Measurements from ENCODE around the gene TATDN2.
A peak's percentile ranks its signal among the peaks of the same experiment; 100 is the strongest.
"Not testable (repeated sequence)": the region's sequence is repeated elsewhere in the genome, so short reads cannot be mapped to it uniquely, and the experiment has no call there.

The TATDN2 gene

GRCh38 chr3:10235551-10235950 lies 12.7 kb upstream of the TATDN2 start:
- no peak for DNase-seq

GRCh38 chr3:10238345-10239183 lies 9.7 kb upstream of the TATDN2 start:
- no peak for DNase-seq

- DNase-seq = no peak
Measured at GRCh38 chr3:10240799-10241198, 7.5 kb upstream of the TATDN2 start.

GRCh38 chr3:10242182-10243065 lies 5.8 kb upstream of the TATDN2 start:
- DNase-seq = no peak

GRCh38 chr3:10244009-10244408 lies 4.2 kb upstream of the TATDN2 start:
- no peak for DNase-seq

- no peak for DNase-seq
Measured at GRCh38 chr3:10245081-10245712, 3.1 kb upstream of the TATDN2 start.

GRCh38 chr3:10247679-10248183 lies 528 bp upstream of the TATDN2 start:
- no peak for DNase-seq

- peak; percentile 18 for DNase-seq
Measured at GRCh38 chr3:10248984-10249748, 907 bp downstream of the TATDN2 start.

GRCh38 chr3:10249833-10250232 lies 1.6 kb downstream of the TATDN2 start:
- DNase-seq = no peak

GRCh38 chr3:10251006-10251405 lies 2.7 kb downstream of the TATDN2 start:
- DNase-seq = no peak

- no peak for DNase-seq
Measured at GRCh38 chr3:10253731-10254130, 5.5 kb downstream of the TATDN2 start.

- DNase-seq = no peak
Measured at GRCh38 chr3:10255835-10256234, 7.6 kb downstream of the TATDN2 start.

GRCh38 chr3:10259036-10259435 lies 10.8 kb downstream of the TATDN2 start:
- no peak for DNase-seq

GRCh38 chr3:10259798-10260197 lies 11.5 kb downstream of the TATDN2 start:
- DNase-seq = no peak

GRCh38 chr3:10260211-10260701 lies 12.0 kb downstream of the TATDN2 start:
- DNase-seq = no peak

GRCh38 chr3:10262027-10262426 lies 13.8 kb downstream of the TATDN2 start:
- DNase-seq = no peak

- DNase-seq = peak; percentile 9
Measured at GRCh38 chr3:10263646-10264363, 15.5 kb downstream of the TATDN2 start.

GRCh38 chr3:10265833-10266232 lies 17.6 kb downstream of the TATDN2 start:
- DNase-seq = no peak

GRCh38 chr3:10266936-10267335 lies 18.7 kb downstream of the TATDN2 start:
- DNase-seq = not testable (repeated sequence)

GRCh38 chr3:10268116-10268515 lies 19.9 kb downstream of the TATDN2 start:
- no peak for DNase-seq

GRCh38 chr3:10268930-10269329 lies 20.7 kb downstream of the TATDN2 start:
- DNase-seq = no peak

- no peak for DNase-seq
Measured at GRCh38 chr3:10269443-10269842, 21.2 kb downstream of the TATDN2 start.

Data from DMS53 (cell line).